HG02981 (cell line): ENCODE results near the gene UNC79.

Source experiments
- ATAC-seq: cut with Tn5 transposase; IDR thresholded peaks from one replicate; pipeline ENCODE4 v1.9.1; 2021; ENCODE audit warnings: mild to moderate bottlenecking, moderate library complexity; ENCODE audit not compliant: unreplicated experiment

The UNC79 gene

GRCh38 chr14:93544212-93544611 is 113.5 kb downstream of the UNC79 start:
- no peak for ATAC-seq

- ATAC-seq: no peak
Observed at GRCh38 chr14:93546642-93547041, 115.9 kb downstream of the UNC79 start.

GRCh38 chr14:93548102-93548843 is 117.5 kb downstream of the UNC79 start:
- ATAC-seq: peak; percentile 86

- ATAC-seq: no peak
Observed at GRCh38 chr14:93549595-93549994, 118.9 kb downstream of the UNC79 start.

- no peak for ATAC-seq
Observed at GRCh38 chr14:93564918-93565317, 134.2 kb downstream of the UNC79 start.

GRCh38 chr14:93566065-93566693 is 135.4 kb downstream of the UNC79 start:
- no peak for ATAC-seq

- no peak for ATAC-seq
Observed at GRCh38 chr14:93571275-93571674, 140.5 kb downstream of the UNC79 start.

- no peak for ATAC-seq
Observed at GRCh38 chr14:93579178-93579577, 148.4 kb downstream of the UNC79 start.

GRCh38 chr14:93582516-93582915 is 151.8 kb downstream of the UNC79 start:
- no peak for ATAC-seq

- no peak for ATAC-seq
Observed at GRCh38 chr14:93587330-93587729, 156.6 kb downstream of the UNC79 start.

GRCh38 chr14:93591506-93591905 is 160.8 kb downstream of the UNC79 start:
- ATAC-seq: no peak

GRCh38 chr14:93592786-93593185 is 162.0 kb downstream of the UNC79 start:
- ATAC-seq: no peak

GRCh38 chr14:93606091-93606490 is 175.4 kb downstream of the UNC79 start:
- no peak for ATAC-seq

- ATAC-seq: no peak
Observed at GRCh38 chr14:93619176-93619793, 188.5 kb downstream of the UNC79 start.

- ATAC-seq: no peak
Observed at GRCh38 chr14:93628048-93628447, 197.3 kb downstream of the UNC79 start.

GRCh38 chr14:93629643-93630042 is 198.9 kb downstream of the UNC79 start:
- ATAC-seq: no peak

GRCh38 chr14:93638790-93639189 is 208.1 kb downstream of the UNC79 start:
- ATAC-seq: no peak

- ATAC-seq: no peak
Observed at GRCh38 chr14:93643127-93643526, 212.4 kb downstream of the UNC79 start.

GRCh38 chr14:93643676-93644075 is 212.9 kb downstream of the UNC79 start:
- ATAC-seq: no peak

- no peak for ATAC-seq
Observed at GRCh38 chr14:93645200-93645599, 214.5 kb downstream of the UNC79 start.

- no peak for ATAC-seq
Observed at GRCh38 chr14:93648440-93649168, 217.9 kb downstream of the UNC79 start.
